Skeletal muscle tissue (tissue), 4 donors: ENCODE results near the gene ELMO3. TPM values are rescaled to one million over a fixed set of nuclear protein-coding genes. Genes with fewer than 3 reads are reported as not detected.

Experiments
- H3K27ac ChIP-seq: one replicate; pipeline ENCODE4 v1.7.0; 2013; ENCODE audit warnings: mild to moderate bottlenecking, low read depth, low read length, inconsistent platforms
- H3K27me3 ChIP-seq, 3 donors: one replicate each; pipeline ENCODE4 v1.7.0; 2013; ENCODE audit warnings: low read length in 3 of 3; ENCODE audit not compliant: control insufficient read depth in 3 of 3, insufficient read depth in 3 of 3
- H3K36me3 ChIP-seq, 3 donors: one replicate each; pipeline ENCODE4 v1.7.0; 2013; ENCODE audit warnings: low read length in 3 of 3; ENCODE audit not compliant: control insufficient read depth in 3 of 3, insufficient read depth in 3 of 3
- H3K4me1 ChIP-seq, 3 donors: one replicate each; pipeline ENCODE4 v1.7.0; 2013; ENCODE audit warnings: low read length in 3 of 3, mild to moderate bottlenecking in 3 of 3; ENCODE audit not compliant: control insufficient read depth in 3 of 3, insufficient read depth in 3 of 3
- H3K4me3 ChIP-seq, 3 donors: one replicate each; pipeline ENCODE4 v1.7.0; 2013; ENCODE audit warnings: low read length in 3 of 3
- H3K9ac ChIP-seq, 3 donors: one replicate each; pipeline ENCODE4 v1.7.0; 2013; ENCODE audit warnings: low read length in 3 of 3, mild to moderate bottlenecking in 3 of 3, moderate library complexity in 2 of 3, low read depth in 1 of 3
- H3K9me3 ChIP-seq, 3 donors: one replicate each; pipeline ENCODE4 v1.7.0; 2013; ENCODE audit warnings: low read length in 3 of 3; ENCODE audit not compliant: control insufficient read depth in 3 of 3
- total RNA-seq: library from RNA; depleted of rRNA; stranded (reverse); fragments of >200 nt; gene quantifications from one replicate; pipeline ENCODE4 v1.2.3, GENCODE V29; 2014
- donor health status: Osteomylitis.

The ELMO3 gene
- not detected for total RNA-seq

GRCh38 chr16:67199011-67199807 is at the start of gene ELMO3:
TSS of gene ELMO3 (plus strand) at chr16:67199131. CDS start at chr16:67199327, 196 bp downstream.
- H3K4me3 ChIP-seq, result no peak within 1 kb of the TSS
- peak within 1 kb of the TSS in 1 of 3 donors; percentile 8 for H3K9ac ChIP-seq
- H3K27ac ChIP-seq, result no peak within 1 kb of the TSS
- H3K27me3 ChIP-seq, result no peaks in the 10 kb centered on the region
- peaks cover 47 to 56% (median 49%) of the 10 kb centered on the region in 3 donors for H3K36me3 ChIP-seq
- no peaks in the 10 kb centered on the region for H3K9me3 ChIP-seq
- peaks cover 9 to 16% (median 10%) of the 10 kb centered on the region in 3 donors for H3K4me1 ChIP-seq

GRCh38 chr16:67149276-67150046 is 49.5 kb upstream of the ELMO3 start:
- peaks cover 0 to 21% (median 20%) of the 10 kb centered on the region in 3 donors for H3K27me3 ChIP-seq
- no peak overlapping the region for H3K9ac ChIP-seq
- no peaks in the 10 kb centered on the region for H3K9me3 ChIP-seq
- no peak overlapping the region for H3K27ac ChIP-seq
- peaks cover 4 to 11% (median 9%) of the 10 kb centered on the region in 3 donors for H3K4me1 ChIP-seq
- peaks cover 42 to 49% (median 44%) of the 10 kb centered on the region in 3 donors for H3K36me3 ChIP-seq
- no peak overlapping the region for H3K4me3 ChIP-seq

- Histone ChIP-seq H3K4me1 (peaks cover 4 to 11% (median 11%) of the 10 kb centered on the region in 3 donors), H3K9me3 (no peaks in the 10 kb centered on the region), H3K27me3 (peaks cover 0 to 21% (median 20%) of the 10 kb centered on the region in 3 donors), H3K4me3 (peak overlapping the region; percentile 65 to 74 (median 67)), H3K36me3 (peaks cover 35 to 41% (median 37%) of the 10 kb centered on the region in 3 donors), H3K27ac (peak overlapping the region; percentile 68), H3K9ac (peak overlapping the region; percentile 61 to 68 (median 64))
Measured at GRCh38 chr16:67150047-67150832, 48.7 kb upstream of the ELMO3 start.

- peaks cover 9 to 15% (median 14%) of the 10 kb centered on the region in 3 donors for H3K4me1 ChIP-seq
- H3K4me3 ChIP-seq, result peak within 1 kb of the TSS; percentile 65 to 74 (median 67)
- peaks cover 28 to 34% (median 30%) of the 10 kb centered on the region in 3 donors for H3K36me3 ChIP-seq
- H3K27ac ChIP-seq, result peak within 1 kb of the TSS; percentile 68
- H3K9me3 ChIP-seq, result no peaks in the 10 kb centered on the region
- peaks cover 0 to 21% (median 20%) of the 10 kb centered on the region in 3 donors for H3K27me3 ChIP-seq
- H3K9ac ChIP-seq, result peak within 1 kb of the TSS; percentile 61 to 68 (median 64)
Measured at GRCh38 chr16:67150833-67151396, 48.0 kb upstream of the ELMO3 start, which contains the start of gene B3GNT9. TSS of gene B3GNT9 (minus strand) at chr16:67150998. CDS start at chr16:67150485, 513 bp downstream.

- H3K27ac ChIP-seq, result peak overlapping the region; percentile 68
- H3K36me3 ChIP-seq, result peaks cover 21 to 28% (median 24%) of the 10 kb centered on the region in 3 donors
- peak overlapping the region in 1 of 3 donors; percentile 68 for H3K9ac ChIP-seq
- H3K4me3 ChIP-seq, result peak overlapping the region in 1 of 3 donors; percentile 74
- H3K27me3 ChIP-seq, result peaks cover 0 to 21% (median 20%) of the 10 kb centered on the region in 3 donors
- H3K9me3 ChIP-seq, result no peaks in the 10 kb centered on the region
- peaks cover 9 to 15% (median 14%) of the 10 kb centered on the region in 3 donors for H3K4me1 ChIP-seq
Measured at GRCh38 chr16:67151431-67152097, 47.4 kb upstream of the ELMO3 start.

- no peak overlapping the region for H3K27ac ChIP-seq
- peaks cover 0 to 17% (median under 1%) of the 10 kb centered on the region in 3 donors for H3K27me3 ChIP-seq
- H3K4me3 ChIP-seq, result peak overlapping the region in 2 of 3 donors; percentile 58 to 61
- H3K4me1 ChIP-seq, result peaks cover 15 to 25% (median 20%) of the 10 kb centered on the region in 3 donors
- no peak overlapping the region for H3K9ac ChIP-seq
- H3K36me3 ChIP-seq, result peaks cover 0 to 2% (median 0%) of the 10 kb centered on the region in 3 donors
- no peaks in the 10 kb centered on the region for H3K9me3 ChIP-seq
Measured at GRCh38 chr16:67154578-67155294, 44.2 kb upstream of the ELMO3 start.

GRCh38 chr16:67155295-67156142 is 43.4 kb upstream of the ELMO3 start:
- Histone ChIP-seq H3K27me3 (peaks cover 0 to 10% (median 0%) of the 10 kb centered on the region in 3 donors), H3K36me3 (peaks cover 0 to 2% (median 0%) of the 10 kb centered on the region in 3 donors), H3K27ac (no peak overlapping the region), H3K4me3 (peak overlapping the region in 2 of 3 donors; percentile 58 to 61), H3K4me1 (peaks cover 21 to 28% (median 25%) of the 10 kb centered on the region in 3 donors), H3K9me3 (no peaks in the 10 kb centered on the region), H3K9ac (no peak overlapping the region)
